ENCODE data around the gene PITRM1. TPM values are rescaled to one million over a fixed set of nuclear protein-coding genes. Genes with fewer than 3 reads are reported as not detected.
"Not testable (repeated sequence)": the region's sequence is repeated elsewhere in the genome, so short reads cannot be mapped to it uniquely, and the experiment has no call there.

PITRM1 gene, protein sequence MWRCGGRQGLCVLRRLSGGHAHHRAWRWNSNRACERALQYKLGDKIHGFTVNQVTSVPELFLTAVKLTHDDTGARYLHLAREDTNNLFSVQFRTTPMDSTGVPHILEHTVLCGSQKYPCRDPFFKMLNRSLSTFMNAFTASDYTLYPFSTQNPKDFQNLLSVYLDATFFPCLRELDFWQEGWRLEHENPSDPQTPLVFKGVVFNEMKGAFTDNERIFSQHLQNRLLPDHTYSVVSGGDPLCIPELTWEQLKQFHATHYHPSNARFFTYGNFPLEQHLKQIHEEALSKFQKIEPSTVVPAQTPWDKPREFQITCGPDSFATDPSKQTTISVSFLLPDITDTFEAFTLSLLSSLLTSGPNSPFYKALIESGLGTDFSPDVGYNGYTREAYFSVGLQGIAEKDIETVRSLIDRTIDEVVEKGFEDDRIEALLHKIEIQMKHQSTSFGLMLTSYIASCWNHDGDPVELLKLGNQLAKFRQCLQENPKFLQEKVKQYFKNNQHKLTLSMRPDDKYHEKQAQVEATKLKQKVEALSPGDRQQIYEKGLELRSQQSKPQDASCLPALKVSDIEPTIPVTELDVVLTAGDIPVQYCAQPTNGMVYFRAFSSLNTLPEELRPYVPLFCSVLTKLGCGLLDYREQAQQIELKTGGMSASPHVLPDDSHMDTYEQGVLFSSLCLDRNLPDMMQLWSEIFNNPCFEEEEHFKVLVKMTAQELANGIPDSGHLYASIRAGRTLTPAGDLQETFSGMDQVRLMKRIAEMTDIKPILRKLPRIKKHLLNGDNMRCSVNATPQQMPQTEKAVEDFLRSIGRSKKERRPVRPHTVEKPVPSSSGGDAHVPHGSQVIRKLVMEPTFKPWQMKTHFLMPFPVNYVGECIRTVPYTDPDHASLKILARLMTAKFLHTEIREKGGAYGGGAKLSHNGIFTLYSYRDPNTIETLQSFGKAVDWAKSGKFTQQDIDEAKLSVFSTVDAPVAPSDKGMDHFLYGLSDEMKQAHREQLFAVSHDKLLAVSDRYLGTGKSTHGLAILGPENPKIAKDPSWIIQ
- total RNA-seq (2014; rRNA removed; shearing (Covaris generic)) (75.5 and 94.4 TPM in 2 replicates), polyA plus RNA-seq (2016; fragmentation: Nextera tagmentation; extraction: Ambion mirVana) (79.7 and 81.9 TPM in 2 replicates)

GRCh38 chr10:3172446-3173170 lies at the start of gene PITRM1:
Gene PITRM1, minus strand, starts transcription at chr10:3172782. Its CDS starts 10 bp downstream, at chr10:3172772.
- H3F3A ChIP-seq (ENCODE audit: insufficient read depth), result peaks cover 7% of the 10 kb centered on the region; the same call in 1 of the 2 replicates
- no peaks in the 10 kb centered on the region; the same call in 1 of the 2 replicates for H4K20me1 ChIP-seq (ENCODE audit: insufficient read depth)
- H3K27me3 ChIP-seq (replicated peaks; ENCODE audit: insufficient read depth), result no peaks in the 10 kb centered on the region
- 1% methylated on average over 42 to 65 of the region's 73 CpGs for WGBS, 2 experiments (ENCODE audit: low coverage in 1 of 2, low lambda C conversion rate in 2 of 2, missing lambda C conversion rate in 2 of 2)
- H3K9me2 ChIP-seq (ENCODE audit: insufficient read depth), result no peaks in the 10 kb centered on the region
- H2AFZ ChIP-seq, result peak within 1 kb of the TSS; percentile 68
- in situ Hi-C loops (cut with MboI), result no loop called here
- peaks cover 43% of the 10 kb centered on the region for H3K79me2 ChIP-seq (ENCODE audit: insufficient read depth)
- peak within 1 kb of the TSS; percentile 95 for H3K27ac ChIP-seq
- H3K4me3 ChIP-seq, result peak within 1 kb of the TSS; percentile 83
- H3K9me3 ChIP-seq (ENCODE audit: low read depth), result no peaks in the 10 kb centered on the region
- H3K36me3 ChIP-seq (ENCODE audit: low read depth), result peaks cover 22% of the 10 kb centered on the region
- peak; percentile 99 for DNase-seq
- H3K4me2 ChIP-seq (ENCODE audit: unreplicated experiment), result peak within 1 kb of the TSS; percentile 96
- TF ChIP-seq EZH2phosphoT487 (IDR thresholded peaks at IDR 0.05; ENCODE audit: insufficient read depth, low read depth) (no peak), EZH2 (IDR thresholded peaks at IDR 0.05; ENCODE audit: insufficient read depth, poor library complexity, severe bottlenecking) (no peak)
- peaks cover 9% of the 10 kb centered on the region for H3K4me1 ChIP-seq (ENCODE audit: insufficient read depth)
- peak within 1 kb of the TSS; percentile 98 for H3K9ac ChIP-seq

GRCh38 chr10:3222068-3222467 lies 49.5 kb upstream of the PITRM1 start:
- no peaks in the 10 kb centered on the region for H3K36me3 ChIP-seq (ENCODE audit: low read depth)
- 31 to 34% methylated on average over 10 of the region's 10 CpGs for WGBS, 2 experiments (ENCODE audit: low coverage in 1 of 2, low lambda C conversion rate in 2 of 2, missing lambda C conversion rate in 2 of 2)
- peak overlapping the region; percentile 44 for H3K4me3 ChIP-seq
- peak overlapping the region; percentile 53 for H2AFZ ChIP-seq
- peak overlapping the region; percentile 53 for H3K9ac ChIP-seq
- TF ChIP-seq EZH2 (IDR thresholded peaks at IDR 0.05; ENCODE audit: insufficient read depth, poor library complexity, severe bottlenecking) (no peak), EZH2phosphoT487 (IDR thresholded peaks at IDR 0.05; ENCODE audit: insufficient read depth, low read depth) (no peak)
- peaks cover 50% of the 10 kb centered on the region for H3K4me1 ChIP-seq (ENCODE audit: insufficient read depth)
- no peaks in the 10 kb centered on the region for H3K9me2 ChIP-seq (ENCODE audit: insufficient read depth)
- no peaks in the 10 kb centered on the region for H3K27me3 ChIP-seq (replicated peaks; ENCODE audit: insufficient read depth)
- H4K20me1 ChIP-seq (ENCODE audit: insufficient read depth), result no peaks in the 10 kb centered on the region
- peak; percentile 74 for DNase-seq
- in situ Hi-C loops (cut with MboI), result loop anchor here (25.0 kb wide), 1 partner anchor 1540 kb away; no protein-coding TSS in a partner anchor
- peaks cover 43% of the 10 kb centered on the region for H3F3A ChIP-seq (ENCODE audit: insufficient read depth)
- H3K79me2 ChIP-seq (ENCODE audit: insufficient read depth), result no peaks in the 10 kb centered on the region
- peak overlapping the region; percentile 81 for H3K4me2 ChIP-seq (ENCODE audit: unreplicated experiment)
- peak overlapping the region; percentile 59 for H3K27ac ChIP-seq
- H3K9me3 ChIP-seq (ENCODE audit: low read depth), result no peaks in the 10 kb centered on the region

- H3K4me2 ChIP-seq (ENCODE audit: unreplicated experiment); H3K36me3 ChIP-seq (ENCODE audit: low read depth); H3K9me3 ChIP-seq (ENCODE audit: low read depth); DNase-seq; H3K27ac ChIP-seq; H4K20me1 ChIP-seq (ENCODE audit: insufficient read depth); H3K4me3 ChIP-seq; H3K79me2 ChIP-seq (ENCODE audit: insufficient read depth); H3K27me3 ChIP-seq (replicated peaks; ENCODE audit: insufficient read depth); H3K9ac ChIP-seq; H2AFZ ChIP-seq; H3K9me2 ChIP-seq (ENCODE audit: insufficient read depth): not testable (repeated sequence)
- in situ Hi-C loops (cut with MboI), result loop anchor here (25.0 kb wide), 1 partner anchor 1541 kb away; no protein-coding TSS in a partner anchor
- peaks cover 38% of the 10 kb centered on the region for H3F3A ChIP-seq (ENCODE audit: insufficient read depth)
- H3K4me1 ChIP-seq (ENCODE audit: insufficient read depth), result peaks cover 49% of the 10 kb centered on the region
- WGBS, 2 experiments (ENCODE audit: low coverage in 1 of 2, low lambda C conversion rate in 2 of 2, missing lambda C conversion rate in 2 of 2), result no CpG with 5 or more reads among the region's 2 CpGs
These were observed 49.0 kb upstream of the PITRM1 start for GRCh38 chr10:3221601-3222000.

- Histone ChIP-seq H3K4me3 (no peak overlapping the region), H3K9ac (no peak overlapping the region), H4K20me1 (ENCODE audit: insufficient read depth) (no peaks in the 10 kb centered on the region), H3F3A (ENCODE audit: insufficient read depth) (peaks cover 33% of the 10 kb centered on the region), H3K9me3 (ENCODE audit: low read depth) (no peaks in the 10 kb centered on the region), H3K27me3 (replicated peaks; ENCODE audit: insufficient read depth) (no peaks in the 10 kb centered on the region), H3K4me2 (ENCODE audit: unreplicated experiment) (no peak overlapping the region), H3K27ac (no peak overlapping the region), H2AFZ (no peak overlapping the region), H3K9me2 (ENCODE audit: insufficient read depth) (no peaks in the 10 kb centered on the region), H3K79me2 (ENCODE audit: insufficient read depth) (no peaks in the 10 kb centered on the region), H3K4me1 (ENCODE audit: insufficient read depth) (peaks cover 42% of the 10 kb centered on the region), H3K36me3 (ENCODE audit: low read depth) (no peaks in the 10 kb centered on the region)
- in situ Hi-C loops (cut with MboI), result loop anchor here (25.0 kb wide), 1 partner anchor 1541 kb away; no protein-coding TSS in a partner anchor
- TF ChIP-seq EZH2 (IDR thresholded peaks at IDR 0.05; ENCODE audit: insufficient read depth, poor library complexity, severe bottlenecking), result no peak
- TF ChIP-seq EZH2phosphoT487 (IDR thresholded peaks at IDR 0.05; ENCODE audit: insufficient read depth, low read depth), result no peak
- peak; percentile 75 for DNase-seq
These were observed 48.3 kb upstream of the PITRM1 start for GRCh38 chr10:3220853-3221252.

GRCh38 chr10:3219021-3219628 lies 46.5 kb upstream of the PITRM1 start:
- not testable (repeated sequence) for H3K4me2 ChIP-seq (ENCODE audit: unreplicated experiment); H3K36me3 ChIP-seq (ENCODE audit: low read depth); H3K79me2 ChIP-seq (ENCODE audit: insufficient read depth); H3K9ac ChIP-seq; H3K9me3 ChIP-seq (ENCODE audit: low read depth); H4K20me1 ChIP-seq (ENCODE audit: insufficient read depth); DNase-seq; H3K27ac ChIP-seq; H3K27me3 ChIP-seq (replicated peaks; ENCODE audit: insufficient read depth); H3K9me2 ChIP-seq (ENCODE audit: insufficient read depth); H2AFZ ChIP-seq; H3K4me3 ChIP-seq
- Histone ChIP-seq H3F3A (ENCODE audit: insufficient read depth) (peaks cover 25% of the 10 kb centered on the region), H3K4me1 (ENCODE audit: insufficient read depth) (peaks cover 35% of the 10 kb centered on the region)
- in situ Hi-C loops (cut with MboI), result loop anchor here (25.0 kb wide), 1 partner anchor 1543 kb away; no protein-coding TSS in a partner anchor
- 91 to 95% methylated on average over 4 to 5 of the region's 5 CpGs for WGBS, 2 experiments (ENCODE audit: low coverage in 1 of 2, low lambda C conversion rate in 2 of 2, missing lambda C conversion rate in 2 of 2)
